Body of pancreas (tissue), 4 donors: ENCODE measurements around the gene TSC1.

Experiments used
- CTCF ChIP-seq, 7 experiments: fragments of 450-650 bp in 4 of 7; fragments of 200-600 bp in 3 of 7; sonication (generic) in 3 of 7; IDR thresholded peaks; one replicate each; pipeline ENCODE4 v1.5.1; 2016 to 2019; ENCODE audit warnings: antibody characterized with exemption in 7 of 7
- POLR2A ChIP-seq, 3 donors: fragments of 450-650 bp; IDR thresholded peaks; one replicate each; pipeline ENCODE4 v1.6.1; 2016; ENCODE audit warnings: antibody characterized with exemption in 3 of 3, mild to moderate bottlenecking in 2 of 3

GRCh38 chr9:132955123-132955522, 10.7 kb upstream of the TSC1 start:
- TF ChIP-seq CTCF (IDR thresholded peaks at IDR 0.05) = no peak
- no peak for TF ChIP-seq POLR2A (IDR thresholded peaks at IDR 0.05)
